ENCODE measurements around the gene KMT2C. TPM values are rescaled to one million over a fixed set of nuclear protein-coding genes. Genes with fewer than 3 reads are reported as not detected.
A peak's percentile ranks its signal among the peaks of the same experiment; 100 is the strongest.

Gene KMT2C
- total RNA-seq, 1 donor from 2014 or later: 40.2 TPM

GRCh38 chr7:152132812-152133211, 303.0 kb downstream of the KMT2C start:
- DNase-seq (no peak), ATAC-seq (peak; percentile 44)

GRCh38 chr7:152131981-152132494, 303.8 kb downstream of the KMT2C start:
- intact Hi-C loops (cut with micrococcal nuclease): no loop called here
- DNase-seq: no peak
- no peak for ATAC-seq

More at GRCh38 chr7:152132812-152133211, 303.0 kb downstream of the KMT2C start:
- intact Hi-C loops (cut with micrococcal nuclease): no loop called here

- DNase-seq (no peak), ATAC-seq (no peak)
- intact Hi-C loops (cut with micrococcal nuclease): no loop called here
Observed at GRCh38 chr7:152130658-152131590, 304.9 kb downstream of the KMT2C start.

GRCh38 chr7:152129682-152130081, 306.1 kb downstream of the KMT2C start:
- intact Hi-C loops (cut with micrococcal nuclease): no loop called here
- ATAC-seq: no peak
- DNase-seq: no peak

GRCh38 chr7:152128741-152129461, 306.9 kb downstream of the KMT2C start:
- no peak for ATAC-seq
- DNase-seq: no peak
- intact Hi-C loops (cut with micrococcal nuclease): no loop called here

- intact Hi-C loops (cut with micrococcal nuclease): no loop called here
- no peak for DNase-seq
- no peak for ATAC-seq
Observed at GRCh38 chr7:152128252-152128651, 307.6 kb downstream of the KMT2C start.

- intact Hi-C loops (cut with micrococcal nuclease): no loop called here
- ATAC-seq: no peak
Observed at GRCh38 chr7:152127229-152127628, 308.6 kb downstream of the KMT2C start.

GRCh38 chr7:152126741-152127140, 309.1 kb downstream of the KMT2C start:
- ATAC-seq: no peak
- intact Hi-C loops (cut with micrococcal nuclease): no loop called here
- no peak for DNase-seq

More at GRCh38 chr7:152127229-152127628, 308.6 kb downstream of the KMT2C start:
- no peak for DNase-seq

- no peak for ATAC-seq
- intact Hi-C loops (cut with micrococcal nuclease): no loop called here
- DNase-seq: no peak
Observed at GRCh38 chr7:152122540-152122939, 313.3 kb downstream of the KMT2C start.

- ATAC-seq: no peak
- no peak for DNase-seq
- intact Hi-C loops (cut with micrococcal nuclease): no loop called here
Observed at GRCh38 chr7:152121432-152121831, 314.4 kb downstream of the KMT2C start.

GRCh38 chr7:152120776-152121175, 315.0 kb downstream of the KMT2C start:
- ATAC-seq: no peak
- intact Hi-C loops (cut with micrococcal nuclease): no loop called here
- no peak for DNase-seq

- no peak for ATAC-seq
- DNase-seq: no peak
- intact Hi-C loops (cut with micrococcal nuclease): no loop called here
Observed at GRCh38 chr7:152120210-152120609, 315.6 kb downstream of the KMT2C start.

GRCh38 chr7:152117356-152117755, 318.4 kb downstream of the KMT2C start:
- DNase-seq (no peak), ATAC-seq (no peak)
- intact Hi-C loops (cut with micrococcal nuclease): no loop called here

- intact Hi-C loops (cut with micrococcal nuclease): no loop called here
- DNase-seq: no peak
- ATAC-seq: no peak
Observed at GRCh38 chr7:152115021-152115718, 320.6 kb downstream of the KMT2C start.

- DNase-seq: no peak
- intact Hi-C loops (cut with micrococcal nuclease): no loop called here
- ATAC-seq: no peak
Observed at GRCh38 chr7:152112829-152113228, 323.0 kb downstream of the KMT2C start.

- DNase-seq: no peak
- peak; percentile 91 for ATAC-seq
Observed at GRCh38 chr7:152108359-152108758, 327.4 kb downstream of the KMT2C start.

GRCh38 chr7:152107945-152108344, 327.9 kb downstream of the KMT2C start:
- DNase-seq: no peak
- intact Hi-C loops (cut with micrococcal nuclease): no loop called here
- no peak for ATAC-seq

More at GRCh38 chr7:152108359-152108758, 327.4 kb downstream of the KMT2C start:
- intact Hi-C loops (cut with micrococcal nuclease): no loop called here

GRCh38 chr7:152106990-152107389, 328.8 kb downstream of the KMT2C start:
- intact Hi-C loops (cut with micrococcal nuclease): no loop called here
- DNase-seq (no peak), ATAC-seq (no peak)

- no peak for ATAC-seq
- DNase-seq: no peak
- intact Hi-C loops (cut with micrococcal nuclease): no loop called here
Observed at GRCh38 chr7:152105205-152105604, 330.6 kb downstream of the KMT2C start.
